Activated CD4-positive, alpha-beta T cell treated with anti-CD3 and anti-CD28 coated beads, Interleukin-2, amount 50 U/mL, for 24 hours (primary cell): Measurements from ENCODE around the gene DHRSX.
"Not testable (repeated sequence)": the region's sequence is repeated elsewhere in the genome, so short reads cannot be mapped to it uniquely, and the experiment has no call there.

Source experiments
- DNase-seq, 2 donors: peaks; one replicate each; pipeline ENCODE4 v3.0.0-alpha.2; 2020; ENCODE audit warnings: low read depth in 1 of 2, low spot score in 1 of 2

Gene DHRSX

GRCh38 chrX:2457289-2458133 is 43.3 kb downstream of the DHRSX start:
- no peak for DNase-seq

GRCh38 chrX:2456091-2456490 is 44.7 kb downstream of the DHRSX start:
- not testable (repeated sequence) for DNase-seq

GRCh38 chrX:2454620-2455019 is 46.2 kb downstream of the DHRSX start:
- DNase-seq = not testable (repeated sequence)

GRCh38 chrX:2452799-2453198 is 48.0 kb downstream of the DHRSX start:
- DNase-seq = no peak

GRCh38 chrX:2452317-2452784 is 48.4 kb downstream of the DHRSX start:
- no peak for DNase-seq

- no peak for DNase-seq
Measured at GRCh38 chrX:2451501-2452316, 49.1 kb downstream of the DHRSX start.

GRCh38 chrX:2450681-2451080 is 50.1 kb downstream of the DHRSX start:
- no peak for DNase-seq

GRCh38 chrX:2449135-2449886 is 51.5 kb downstream of the DHRSX start:
- no peak for DNase-seq

- no peak for DNase-seq
Measured at GRCh38 chrX:2447484-2447883, 53.3 kb downstream of the DHRSX start.

- no peak for DNase-seq
Measured at GRCh38 chrX:2446815-2447214, 54.0 kb downstream of the DHRSX start.

GRCh38 chrX:2445662-2446623 is 54.8 kb downstream of the DHRSX start:
- DNase-seq = no peak

- no peak for DNase-seq
Measured at GRCh38 chrX:2442694-2443093, 58.1 kb downstream of the DHRSX start.

GRCh38 chrX:2441466-2441865 is 59.3 kb downstream of the DHRSX start:
- DNase-seq = no peak

- no peak for DNase-seq
Measured at GRCh38 chrX:2439613-2440012, 61.2 kb downstream of the DHRSX start.

GRCh38 chrX:2435465-2435864 is 65.3 kb downstream of the DHRSX start:
- no peak for DNase-seq

- no peak for DNase-seq
Measured at GRCh38 chrX:2434270-2435163, 66.3 kb downstream of the DHRSX start.

- DNase-seq = no peak
Measured at GRCh38 chrX:2432298-2432863, 68.4 kb downstream of the DHRSX start.

GRCh38 chrX:2430265-2430825 is 70.4 kb downstream of the DHRSX start:
- no peak for DNase-seq

GRCh38 chrX:2427737-2428136 is 73.0 kb downstream of the DHRSX start:
- no peak for DNase-seq
